Hematopoietic multipotent progenitor cell treated with erythropoietin and hydrocortisone succinate and interleukin-3 and kit ligand, for 4 days (in vitro differentiated cells): ENCODE measurements around the gene SYT6.
A peak's percentile ranks its signal among the peaks of the same experiment; 100 is the strongest.

Source experiments
- DNase-seq: peaks from one replicate; pipeline ENCODE4 v3.0.0-alpha.2; 2015

SYT6 gene

GRCh38 chr1:114153261-114154145 is at the start of gene SYT6:
SYT6 (minus strand) TSS chr1:114153869; CDS start chr1:114153772, 97 bp downstream.
- DNase-seq, result peak; percentile 32

DNA sequence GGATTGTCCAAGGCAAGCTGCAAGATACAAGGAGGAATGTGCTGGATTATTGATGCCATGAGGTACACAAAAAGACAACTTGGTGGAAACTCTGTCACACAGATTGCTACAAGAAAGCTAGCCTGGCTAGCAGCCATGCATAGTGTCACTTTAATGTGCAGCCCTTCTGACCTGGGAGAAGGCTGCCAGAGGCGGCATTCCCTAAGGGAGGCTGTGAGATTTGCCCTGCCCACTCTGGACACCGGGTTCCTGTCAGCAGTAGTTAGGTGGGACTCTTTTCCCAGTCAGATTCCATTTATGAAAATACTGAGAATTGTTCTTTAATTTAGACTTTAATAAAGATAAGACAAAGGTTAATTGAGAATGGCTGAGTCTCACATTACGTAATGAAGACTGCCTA is 47.8 kb upstream of the SYT6 start:
- no peak for DNase-seq

DNA sequence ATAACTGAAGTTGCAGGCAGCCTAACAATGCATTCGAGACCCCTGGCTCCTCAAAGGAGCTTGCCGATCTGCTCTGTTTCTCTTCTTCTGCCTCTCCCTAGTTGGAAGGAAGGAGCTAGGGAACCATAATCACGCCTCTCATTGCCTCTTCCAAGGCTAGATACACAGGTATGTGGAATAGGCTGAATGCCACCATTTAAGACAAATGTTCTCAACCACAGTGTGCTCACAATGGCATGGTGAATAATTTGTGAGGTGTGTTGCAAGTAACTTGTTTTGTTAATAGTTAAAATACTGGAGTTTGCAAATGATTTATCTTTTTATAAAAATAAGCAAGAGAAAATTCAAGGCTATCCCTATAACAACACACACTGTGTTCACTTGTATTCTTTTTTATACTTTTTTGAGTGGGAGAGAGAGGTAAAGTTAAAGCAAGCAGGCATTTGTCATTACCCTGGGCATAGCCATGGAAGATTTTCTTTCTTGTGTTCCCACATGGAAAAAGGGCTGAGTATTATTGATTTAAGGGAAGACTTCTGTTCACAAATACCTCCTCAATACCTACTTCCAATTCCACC is 45.4 kb upstream of the SYT6 start:
- no peak for DNase-seq

GRCh38 chr1:114196992-114197907 is 43.6 kb upstream of the SYT6 start:
- no peak for DNase-seq

DNA sequence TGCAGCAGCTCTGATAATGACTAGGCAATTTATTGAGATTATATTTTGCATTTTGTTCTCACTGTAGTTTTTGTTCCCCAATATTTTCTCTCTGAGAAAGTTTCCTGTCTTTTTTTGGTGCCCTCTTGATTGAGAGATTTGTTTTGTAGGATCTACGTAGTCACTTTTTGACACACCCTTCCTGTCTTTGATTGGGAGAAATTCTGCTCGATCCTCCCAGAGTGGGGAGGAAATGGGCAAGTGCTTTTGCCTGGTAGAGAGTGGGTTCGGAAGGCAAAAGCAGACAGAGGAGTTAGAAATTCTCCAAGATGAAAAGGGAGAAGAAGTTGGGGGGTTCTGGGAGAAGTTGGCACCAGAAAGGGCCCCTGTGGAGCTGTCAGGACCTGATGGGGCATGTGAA is 42.1 kb upstream of the SYT6 start:
- no peak for DNase-seq

DNA sequence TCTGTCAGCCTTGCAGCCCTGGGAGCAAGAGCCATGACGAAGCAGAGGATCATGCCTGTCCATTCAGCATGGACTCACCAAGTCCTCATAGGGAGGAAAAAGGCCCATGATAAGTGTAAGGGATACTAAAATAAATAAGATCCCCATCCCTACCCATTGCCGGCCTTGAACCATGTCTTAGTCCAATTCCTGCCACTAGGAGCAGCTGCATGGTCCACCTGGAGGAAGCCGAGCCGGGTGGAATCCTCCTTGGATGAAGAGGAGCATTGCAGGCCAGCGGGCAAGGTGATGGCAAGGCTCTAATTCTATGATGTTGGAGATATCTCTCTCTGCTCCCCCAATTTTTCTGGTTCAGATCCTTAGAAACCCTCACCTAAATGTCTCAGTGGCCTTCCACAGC is 38.7 kb upstream of the SYT6 start:
- no peak for DNase-seq

DNA sequence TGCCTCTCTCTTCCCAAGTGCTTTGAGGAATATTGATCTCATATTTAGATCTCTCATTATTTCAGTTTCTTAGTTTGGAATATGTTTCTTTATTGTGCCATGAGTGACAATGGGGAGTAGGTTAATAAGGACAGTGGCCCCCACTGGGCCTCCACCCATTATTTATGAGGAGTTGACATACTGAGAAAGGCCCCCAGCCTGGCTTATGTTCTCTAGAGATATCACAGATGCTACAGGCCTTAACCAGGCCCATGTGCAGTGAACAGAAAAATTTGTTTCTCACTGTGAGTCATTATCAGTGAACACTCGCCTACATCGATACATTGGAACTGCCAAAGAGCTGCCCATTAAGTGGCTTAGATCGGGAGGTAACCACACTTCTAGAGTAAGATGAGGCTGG is 35.7 kb upstream of the SYT6 start:
- peak; percentile 4 for DNase-seq

DNA sequence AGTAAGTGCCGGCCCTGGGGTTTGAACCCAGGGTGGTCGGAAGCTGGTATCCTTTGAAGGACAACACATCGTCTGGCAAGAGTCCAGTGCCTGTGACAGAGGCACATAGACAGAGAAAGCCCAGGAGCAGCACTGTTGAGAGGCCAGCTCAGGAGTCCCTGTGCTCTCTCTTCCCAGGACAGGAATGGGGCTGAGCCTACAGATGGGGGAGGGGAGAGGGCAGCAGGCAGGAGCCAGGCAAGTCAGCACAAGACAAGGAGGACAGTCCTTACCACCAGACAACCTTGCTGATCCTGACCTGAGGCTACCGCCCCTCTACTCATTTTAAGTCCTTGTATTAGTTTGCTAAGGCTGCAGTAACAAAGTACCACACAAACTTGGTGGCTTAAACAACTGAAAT is 27.7 kb upstream of the SYT6 start:
- no peak for DNase-seq

GRCh38 chr1:114180742-114181141 is 27.1 kb upstream of the SYT6 start:
- DNase-seq, result no peak

DNA sequence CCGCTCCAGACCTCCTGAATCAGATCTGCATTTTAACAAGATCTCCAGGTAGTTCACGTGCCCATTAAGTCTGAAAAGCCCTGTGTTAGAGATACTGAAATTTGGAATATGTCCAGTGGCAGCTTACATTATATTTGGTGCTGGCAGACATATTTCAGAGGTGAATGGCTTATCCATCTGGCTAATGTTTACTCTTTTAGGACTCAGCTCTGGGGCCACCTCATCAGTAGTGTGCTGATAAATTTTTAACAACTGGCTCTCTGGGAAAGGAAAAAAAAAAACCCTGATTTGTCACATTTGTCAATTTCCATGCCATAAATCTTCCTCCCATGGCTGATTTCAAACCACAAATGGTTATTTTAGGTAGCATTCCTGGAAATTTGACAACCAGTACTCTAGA is 25.3 kb upstream of the SYT6 start:
- DNase-seq, result no peak

DNA sequence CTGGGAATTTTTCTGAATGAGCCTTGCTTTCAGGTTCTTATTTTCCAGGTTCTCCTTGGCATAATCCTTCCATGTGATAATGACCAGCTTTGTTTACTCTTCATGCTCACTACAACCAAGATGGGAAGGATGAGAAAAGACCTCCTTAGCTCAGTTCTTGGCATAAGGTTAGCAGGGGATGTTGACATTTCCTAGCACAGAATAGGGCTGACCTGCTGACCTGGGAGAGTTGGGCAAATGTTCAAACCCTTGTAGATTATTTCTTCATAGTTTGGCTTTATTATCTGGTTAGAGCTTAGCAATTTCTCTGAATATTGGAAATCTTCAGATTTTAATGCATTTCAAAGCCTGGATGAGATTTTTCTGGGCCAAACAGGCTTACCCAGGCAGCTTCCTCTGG is 23.6 kb upstream of the SYT6 start:
- no peak for DNase-seq

DNA sequence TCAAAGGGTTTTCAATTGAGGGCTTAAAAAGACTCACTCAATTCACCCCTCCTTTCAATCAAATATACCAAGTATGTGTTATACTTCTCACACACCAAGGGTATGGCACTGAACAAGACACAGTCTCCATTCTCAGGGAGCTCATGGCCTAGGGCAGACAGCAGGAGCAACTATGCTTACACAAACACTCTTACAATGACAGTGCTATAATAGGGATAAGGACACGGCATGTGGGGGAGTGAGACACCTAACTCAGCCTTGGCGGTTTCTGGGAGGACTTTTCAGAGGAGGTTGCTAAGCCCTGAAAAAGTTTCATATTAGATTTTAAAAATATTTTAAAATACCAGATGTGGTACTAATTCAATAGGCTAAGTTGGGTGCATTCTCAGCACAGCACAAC is 22.7 kb upstream of the SYT6 start:
- DNase-seq, result no peak

DNA sequence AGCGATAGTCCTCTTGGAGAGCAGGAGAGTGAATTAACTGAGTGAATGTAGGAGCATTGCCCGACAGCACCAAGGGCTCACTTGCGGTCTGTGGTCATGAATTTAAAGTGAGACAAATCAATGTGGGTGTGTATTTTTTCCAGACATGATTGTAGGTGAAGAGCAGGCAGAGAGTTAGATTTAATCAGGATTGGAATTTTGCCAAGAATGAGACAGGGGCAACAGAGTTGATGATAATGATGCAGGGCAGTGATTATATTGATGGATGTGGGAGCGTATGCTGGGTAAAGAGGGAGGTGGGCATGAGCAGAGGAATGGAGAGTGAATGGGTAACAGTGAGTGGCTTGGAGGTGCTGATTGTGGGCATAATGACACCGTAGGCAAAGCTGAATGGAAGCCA is 20.0 kb upstream of the SYT6 start:
- DNase-seq, result no peak

- DNase-seq, result no peak
Measured at GRCh38 chr1:114169509-114169908, 15.8 kb upstream of the SYT6 start.

- peak; percentile 11 for DNase-seq
Measured at GRCh38 chr1:114167226-114167625, 13.6 kb upstream of the SYT6 start.

GRCh38 chr1:114164840-114165543 is 11.3 kb upstream of the SYT6 start:
- DNase-seq, result no peak

- no peak for DNase-seq
Measured at GRCh38 chr1:114159941-114160340, 6.3 kb upstream of the SYT6 start.

- no peak for DNase-seq
Measured at GRCh38 chr1:114157275-114157660, 3.6 kb upstream of the SYT6 start.

DNA sequence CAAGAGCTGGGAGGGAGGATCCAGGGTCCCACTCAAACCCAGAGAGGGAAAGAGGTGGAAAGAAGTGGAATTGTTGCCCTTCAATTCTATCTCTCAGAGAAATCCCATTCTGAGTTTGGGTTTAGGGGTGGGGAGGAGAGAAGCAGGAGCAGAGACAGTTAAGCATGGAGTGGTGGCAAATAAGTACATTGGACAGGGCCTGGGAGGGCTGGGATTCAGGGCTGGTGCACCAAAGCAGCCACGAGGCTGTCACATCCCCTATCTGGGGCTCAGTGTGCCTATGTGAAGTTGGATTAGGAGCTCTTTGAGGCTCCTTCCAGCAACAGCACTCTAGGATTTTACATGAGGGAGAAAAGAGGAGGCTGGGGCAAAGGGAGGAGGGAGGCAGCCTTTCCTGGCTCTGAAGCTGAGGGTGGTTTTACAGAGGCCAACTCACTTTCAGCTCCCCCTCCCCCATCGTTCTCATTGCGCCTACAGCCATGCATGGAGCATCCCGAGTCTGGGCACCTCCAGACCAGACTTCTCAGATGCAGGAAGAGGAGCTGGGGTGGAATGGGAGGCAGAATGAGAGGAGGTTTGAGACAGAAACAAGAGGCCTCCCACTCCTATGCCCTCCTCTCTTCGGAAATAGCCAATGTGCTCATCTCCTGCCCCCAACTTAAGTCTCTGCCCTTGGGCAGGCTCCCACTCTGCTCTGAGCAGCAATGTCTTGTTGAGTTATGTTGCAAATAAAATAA is 3.0 kb upstream of the SYT6 start:
- DNase-seq, result peak; percentile 27

DNA sequence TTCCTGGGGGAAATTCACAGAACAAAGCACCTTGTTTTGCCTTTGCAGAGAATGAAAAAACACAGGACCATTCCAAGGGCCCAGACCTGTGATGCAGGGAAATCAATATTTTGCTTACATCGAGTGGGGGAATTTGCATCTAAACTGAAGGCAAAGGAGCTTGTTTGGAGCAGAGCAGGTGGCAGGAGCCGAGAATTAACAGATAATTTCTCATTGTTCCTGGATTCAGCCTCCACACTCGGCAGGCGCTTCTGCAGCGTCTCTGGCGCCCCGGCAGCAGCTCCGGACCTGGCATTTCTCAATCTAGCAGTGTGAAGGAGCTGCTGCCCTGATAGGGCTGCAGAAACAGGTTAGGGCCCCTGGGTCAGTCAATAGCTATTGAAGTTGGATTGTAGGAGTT is 2.0 kb upstream of the SYT6 start:
- no peak for DNase-seq

DNA sequence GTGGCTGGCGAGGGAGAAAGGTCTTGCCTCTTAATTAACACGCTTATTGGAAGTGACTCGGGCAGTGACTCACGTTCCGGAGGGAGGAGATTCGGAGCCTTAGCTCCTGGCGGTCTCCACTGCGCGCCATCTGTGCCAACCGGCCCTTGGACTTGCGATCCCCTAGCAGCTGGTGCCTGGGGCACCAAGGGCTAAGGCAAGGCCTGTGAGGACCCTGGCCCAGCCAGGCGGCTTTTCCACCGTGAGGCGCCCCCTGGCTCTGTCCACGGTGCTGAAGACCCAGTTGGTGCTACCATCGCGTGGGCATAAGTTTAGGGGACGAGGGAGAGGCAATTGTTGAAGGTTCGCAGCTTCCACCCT is 1.3 kb upstream of the SYT6 start:
- DNase-seq, result peak; percentile 50
